Nephron progenitor cell (in vitro differentiated cells): ENCODE data around the gene RDX.
A peak's percentile ranks its signal among the peaks of the same experiment; 100 is the strongest.

ENCODE experiments used
- DNase-seq: peaks from one replicate; pipeline ENCODE4 v3.0.0; 2021
- H3K27ac Mint-ChIP-seq: 2 replicates; pipeline ENCODE4 v1.8.0; 2021; ENCODE audit warnings: mild to moderate bottlenecking, moderate library complexity, mixed read lengths
- H3K27me3 Mint-ChIP-seq: 2 replicates; pipeline ENCODE4 v1.8.0; 2021; ENCODE audit warnings: mild to moderate bottlenecking, low read depth, mixed read lengths; ENCODE audit not compliant: poor library complexity
- H3K36me3 Mint-ChIP-seq: 2 replicates; pipeline ENCODE4 v1.8.0; 2021; ENCODE audit warnings: low read depth, mixed read lengths
- H3K4me1 Mint-ChIP-seq: 2 replicates; pipeline ENCODE4 v1.8.0; 2021; ENCODE audit warnings: mixed read lengths
- H3K4me3 Mint-ChIP-seq: 2 replicates; pipeline ENCODE4 v1.8.0; 2021; ENCODE audit warnings: mild to moderate bottlenecking, moderate library complexity, mixed read lengths
- H3K9me3 Mint-ChIP-seq: 2 replicates; pipeline ENCODE4 v1.8.0; 2021; ENCODE audit warnings: mild to moderate bottlenecking, moderate library complexity, mixed read lengths
- TF ChIP-seq, protein P1 (sequence below): fragments of 200-600 bp; sonication (generic); IDR thresholded peaks from 2 replicates; pipeline ENCODE4 v1.5.0; 2021; ENCODE audit warnings: antibody characterized with exemption

RDX gene

DNA sequence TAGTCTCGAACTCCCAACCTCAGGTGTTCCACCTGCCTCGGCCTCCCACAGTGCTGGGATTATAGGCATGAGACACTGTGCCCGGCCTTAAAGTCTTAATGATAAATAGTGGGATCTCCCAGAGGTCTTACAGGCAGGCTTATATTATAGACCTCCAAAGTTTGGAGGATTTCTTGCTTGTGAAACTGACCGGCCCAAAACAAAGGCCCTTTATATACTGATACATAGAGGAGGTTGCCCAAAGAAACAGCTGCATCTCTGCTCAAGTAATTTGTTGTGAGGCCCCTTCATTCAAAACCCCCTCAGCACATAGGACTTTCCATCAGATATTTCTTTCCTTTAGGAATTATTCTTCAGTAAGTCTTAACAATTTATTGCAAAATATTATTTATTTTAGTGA, 27.4 kb upstream of the RDX start:
- Mint-ChIP-seq H3K9me3 (peaks cover 20% of the 10 kb centered on the region), H3K36me3 (no peaks in the 10 kb centered on the region), H3K27ac (no peak overlapping the region), H3K4me1 (peaks cover 14% of the 10 kb centered on the region), H3K4me3 (no peak overlapping the region), H3K27me3 (peaks cover 10% of the 10 kb centered on the region)
- TF ChIP-seq, protein P1, sequence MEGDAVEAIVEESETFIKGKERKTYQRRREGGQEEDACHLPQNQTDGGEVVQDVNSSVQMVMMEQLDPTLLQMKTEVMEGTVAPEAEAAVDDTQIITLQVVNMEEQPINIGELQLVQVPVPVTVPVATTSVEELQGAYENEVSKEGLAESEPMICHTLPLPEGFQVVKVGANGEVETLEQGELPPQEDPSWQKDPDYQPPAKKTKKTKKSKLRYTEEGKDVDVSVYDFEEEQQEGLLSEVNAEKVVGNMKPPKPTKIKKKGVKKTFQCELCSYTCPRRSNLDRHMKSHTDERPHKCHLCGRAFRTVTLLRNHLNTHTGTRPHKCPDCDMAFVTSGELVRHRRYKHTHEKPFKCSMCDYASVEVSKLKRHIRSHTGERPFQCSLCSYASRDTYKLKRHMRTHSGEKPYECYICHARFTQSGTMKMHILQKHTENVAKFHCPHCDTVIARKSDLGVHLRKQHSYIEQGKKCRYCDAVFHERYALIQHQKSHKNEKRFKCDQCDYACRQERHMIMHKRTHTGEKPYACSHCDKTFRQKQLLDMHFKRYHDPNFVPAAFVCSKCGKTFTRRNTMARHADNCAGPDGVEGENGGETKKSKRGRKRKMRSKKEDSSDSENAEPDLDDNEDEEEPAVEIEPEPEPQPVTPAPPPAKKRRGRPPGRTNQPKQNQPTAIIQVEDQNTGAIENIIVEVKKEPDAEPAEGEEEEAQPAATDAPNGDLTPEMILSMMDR = no peak
- no peak for DNase-seq

DNA sequence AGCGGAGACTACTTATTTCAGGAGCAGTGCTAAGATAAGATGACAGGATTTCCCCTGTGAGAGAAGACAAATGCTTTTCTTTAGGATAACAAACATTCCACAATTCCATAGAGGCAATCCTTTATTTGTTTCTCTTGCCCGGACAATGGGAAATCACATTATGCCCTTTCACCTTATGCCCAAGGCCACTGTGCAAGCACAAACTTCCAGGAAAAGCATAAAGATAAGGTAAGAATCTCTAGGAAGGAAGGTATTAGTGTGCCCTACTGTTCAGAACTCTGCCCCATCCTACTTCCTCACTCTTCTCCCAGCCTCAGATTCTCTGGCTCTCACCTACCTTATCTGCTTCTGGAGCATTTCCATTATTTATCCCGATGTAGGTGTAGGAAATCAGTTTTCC, 23.1 kb upstream of the RDX start:
- Mint-ChIP-seq H3K36me3 (no peaks in the 10 kb centered on the region), H3K9me3 (no peaks in the 10 kb centered on the region), H3K27me3 (peaks cover 6% of the 10 kb centered on the region), H3K27ac (no peak overlapping the region), H3K4me3 (no peak overlapping the region), H3K4me1 (peaks cover 32% of the 10 kb centered on the region)
- DNase-seq = no peak
- TF ChIP-seq, protein P1 = no peak

GRCh38 chr11:110318638-110319404, 22.4 kb upstream of the RDX start:
- Mint-ChIP-seq H3K27ac (peak overlapping the region; percentile 3), H3K9me3 (no peaks in the 10 kb centered on the region)

DNA sequence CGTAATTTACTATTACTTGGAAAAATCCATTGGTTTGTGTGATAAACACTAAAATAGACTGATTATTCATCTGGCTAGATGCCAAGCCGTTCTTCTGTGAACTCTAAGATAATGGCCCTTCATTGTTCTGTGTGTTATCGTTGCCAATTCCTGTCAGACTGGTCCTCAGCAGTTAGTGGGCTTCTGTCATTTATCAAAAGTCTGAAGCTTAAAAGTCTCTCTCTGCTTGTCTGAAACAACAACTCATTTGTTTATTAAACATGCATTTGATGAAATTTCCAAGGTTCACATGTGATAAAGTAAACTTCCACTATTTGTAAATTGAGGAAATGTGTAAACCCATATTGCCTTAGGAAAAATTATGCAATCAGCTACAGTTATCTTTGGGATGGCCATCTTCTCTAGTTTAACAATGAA, 21.1 kb upstream of the RDX start:
- peaks cover 32% of the 10 kb centered on the region for H3K4me1 Mint-ChIP-seq
- H3K9me3 Mint-ChIP-seq = no peaks in the 10 kb centered on the region
- H3K27me3 Mint-ChIP-seq = peaks cover 2% of the 10 kb centered on the region
- no peak overlapping the region for H3K27ac Mint-ChIP-seq
- no peak for DNase-seq
- H3K36me3 Mint-ChIP-seq = no peaks in the 10 kb centered on the region
- TF ChIP-seq, protein P1 = no peak
- H3K4me3 Mint-ChIP-seq = no peak overlapping the region

More at GRCh38 chr11:110318638-110319404, 22.4 kb upstream of the RDX start:
- no peak for DNase-seq
- Mint-ChIP-seq H3K27me3 (peaks cover 6% of the 10 kb centered on the region), H3K4me3 (no peak overlapping the region), H3K4me1 (peaks cover 32% of the 10 kb centered on the region), H3K36me3 (no peaks in the 10 kb centered on the region)
- TF ChIP-seq, protein P1 = no peak

GRCh38 chr11:110314366-110315095, 18.1 kb upstream of the RDX start:
- no peak overlapping the region for H3K4me3 Mint-ChIP-seq
- H3K27me3 Mint-ChIP-seq = no peaks in the 10 kb centered on the region
- no peak overlapping the region for H3K27ac Mint-ChIP-seq
- TF ChIP-seq, protein P1 = no peak
- no peaks in the 10 kb centered on the region for H3K9me3 Mint-ChIP-seq
- peaks cover 42% of the 10 kb centered on the region for H3K4me1 Mint-ChIP-seq
- no peaks in the 10 kb centered on the region for H3K36me3 Mint-ChIP-seq
- no peak for DNase-seq
